GM12878 (cell line): ENCODE measurements around the gene PREP. TPM values are rescaled to one million over a fixed set of nuclear protein-coding genes. Genes with fewer than 3 reads are reported as not detected.

Experiments used
- ATAC-seq: fragments of 200-7000 bp; cut with Tn5 transposase; 3 replicates; pipeline ENCODE4 v1.9.1; 2020; ENCODE audit warnings: mild to moderate bottlenecking, moderate library complexity
- BruUV-seq: library from RNA; stranded (reverse); fragments of 400-500 nt; replicated peaks from 2 replicates; lab custom pipeline; 2021; lab: Mats Ljungman, UMichigan
- CTCF ChIA-PET: fragments of 300-600 bp; sonication (Branson Sonifier 250); formaldehyde crosslinking; extraction: SDS; loops from one replicate; lab custom pipeline; 2021; ENCODE audit warnings: inconsistent platforms; lab: Yijun Ruan, JAX
- POLR2A ChIA-PET: fragments of 350-600 bp; formaldehyde crosslinking; extraction: SDS; loops from one replicate; lab custom pipeline; 2021; ENCODE audit warnings: inconsistent platforms; lab: Charles Lee
- RAD21 ChIA-PET: fragments of 300-600 bp; sonication (Branson Sonifier 250); formaldehyde crosslinking; loops from one replicate; lab custom pipeline; 2023; ENCODE audit warnings: antibody characterized with exemption; ENCODE audit not compliant: unreplicated experiment; lab: Charles Lee
- SMC1A ChIA-PET: fragments of 300-600 bp; sonication (Branson Sonifier 250); formaldehyde crosslinking; loops from one replicate; lab custom pipeline; 2023; ENCODE audit not compliant: unreplicated experiment, uncharacterized antibody; lab: Charles Lee
- DNase-seq: peaks from one replicate; pipeline ENCODE4 v3.0.0-alpha.2; 2011; ENCODE audit warnings: low read depth, low spot score
- FAIRE-seq: peaks from 3 replicates; lab custom pipeline; 2011; peaks lifted over from hg19 to GRCh38; lab: Jason Lieb, UNC
- H2AFZ ChIP-seq: 2 replicates; pipeline ENCODE4 v1.6.0; 2011; ENCODE audit warnings: low read depth, low read length, control low read depth; ENCODE audit not compliant: control insufficient read depth
- H3K27ac ChIP-seq: 2 replicates; pipeline ENCODE4 v1.5.1; 2011; ENCODE audit warnings: control low read depth; ENCODE audit not compliant: control insufficient read depth, insufficient read depth
- H3K27me3 ChIP-seq, 2 experiments: replicated peaks in 1 of 2; 2 replicates each; pipeline versions ENCODE4 v1.6.0 to v1.6.1; 2011; ENCODE audit warnings: low read length in 1 of 2; ENCODE audit not compliant: control insufficient read depth in 2 of 2, insufficient read depth in 2 of 2
- H3K36me3 ChIP-seq, 2 experiments: 2 replicates each; pipeline ENCODE4 v1.5.1; 2011; ENCODE audit warnings: low read length in 1 of 2; ENCODE audit not compliant: control insufficient read depth in 2 of 2, insufficient read depth in 2 of 2
- H3K4me1 ChIP-seq: 2 replicates; pipeline ENCODE4 v1.6.1; 2011; ENCODE audit warnings: mild to moderate bottlenecking, low read length, moderate library complexity, mixed read lengths; ENCODE audit not compliant: control insufficient read depth, insufficient read depth
- H3K4me2 ChIP-seq: 2 replicates; pipeline ENCODE4 v1.6.0; 2011; ENCODE audit warnings: control low read depth; ENCODE audit not compliant: control insufficient read depth, insufficient read depth
- H3K4me3 ChIP-seq: fragments of 200-600 bp; sonication (generic); 2 replicates; pipeline ENCODE4 v1.5.1; 2016
- H3K79me2 ChIP-seq: 2 replicates; pipeline ENCODE4 v1.6.0; 2011; ENCODE audit warnings: low read length; ENCODE audit not compliant: control insufficient read depth, insufficient read depth
- H3K9ac ChIP-seq: 2 replicates; pipeline ENCODE4 v1.8.0; 2011; ENCODE audit warnings: low read length, control low read depth, mixed read lengths; ENCODE audit not compliant: control insufficient read depth, insufficient read depth
- H3K9me3 ChIP-seq: replicated peaks from 3 replicates; pipeline ENCODE4 v1.5.1; 2011; ENCODE audit warnings: mild to moderate bottlenecking, low read length; ENCODE audit not compliant: control insufficient read depth, insufficient read depth
- H4K20me1 ChIP-seq: 2 replicates; pipeline ENCODE4 v1.6.0; 2011; ENCODE audit not compliant: control insufficient read depth, insufficient read depth
- ATF3 ChIP-seq: IDR thresholded peaks from 2 replicates; pipeline ENCODE4 v1.6.1; 2011; ENCODE audit warnings: low read depth, mild to moderate bottlenecking, low read length, moderate library complexity, borderline replicate concordance; ENCODE audit errors: extremely low read depth
- CEBPB ChIP-seq, 2 experiments: fragments of 150-350 bp in 1 of 2; IDR thresholded peaks; 2 replicates each; pipeline ENCODE4 v1.6.1; 2012 to 2014; ENCODE audit warnings: low read depth in 2 of 2, low read length in 2 of 2, borderline replicate concordance in 1 of 2, inconsistent platforms in 1 of 2
- CREB1 ChIP-seq: IDR thresholded peaks from 2 replicates; pipeline ENCODE4 v1.6.1; 2012; ENCODE audit warnings: low read depth, mild to moderate bottlenecking, inconsistent platforms
- EGR1 ChIP-seq, 2 experiments: IDR thresholded peaks; 1 replicate in 1 of 2; 2 replicates in 1 of 2; pipeline ENCODE4 v1.6.1; 2011 to 2012; ENCODE audit warnings: low read depth in 2 of 2, low read length in 2 of 2, borderline replicate concordance in 1 of 2, mild to moderate bottlenecking in 1 of 2, moderate library complexity in 1 of 2
- ESRRA ChIP-seq: IDR thresholded peaks from 2 replicates; pipeline ENCODE4 v1.6.1; 2012; ENCODE audit warnings: mild to moderate bottlenecking, low read length, improper control_type of control experiment
- PML ChIP-seq: IDR thresholded peaks from 2 replicates; pipeline ENCODE4 v1.6.1; 2012; ENCODE audit warnings: low read length, inconsistent platforms
- POLR2AphosphoS5 ChIP-seq: IDR thresholded peaks from 2 replicates; pipeline ENCODE4 v1.6.1; 2011; ENCODE audit warnings: mild to moderate bottlenecking, low read length, inconsistent platforms
- RAD51 ChIP-seq: fragments of 450-650 bp; IDR thresholded peaks from 2 replicates; pipeline ENCODE4 v1.6.1; 2016; ENCODE audit warnings: moderate library complexity, mild to moderate bottlenecking, inconsistent platforms
- STAT1 ChIP-seq: fragments of 450-650 bp; conservative IDR thresholded peaks from 2 replicates; pipeline ENCODE4 v1.6.1; 2014; ENCODE audit warnings: antibody characterized with exemption, mild to moderate bottlenecking
- YY1 ChIP-seq: IDR thresholded peaks from 2 replicates; pipeline ENCODE4 v1.6.1; 2011; ENCODE audit warnings: low read depth, mild to moderate bottlenecking, low read length
- ZNF217 ChIP-seq: fragments of 450-650 bp; IDR thresholded peaks from 2 replicates; pipeline ENCODE4 v1.6.1; 2017; ENCODE audit warnings: antibody characterized with exemption, mild to moderate bottlenecking
- WGBS: methylation state at CpG from one replicate; pipeline ENCODE4 v1.1.6; 2016; ENCODE audit warnings: low lambda C conversion rate; ENCODE audit not compliant: insufficient replicate concordance, insufficient coverage; ENCODE audit errors: missing lambda C conversion rate; 5-methylcytosine and 5-hydroxymethylcytosine counted together
- in situ Hi-C: fragments of 300-500 bp; cut with MboI; formaldehyde crosslinking; loops from 9 replicates; pipeline ENCODE4 v1.14.3; 2018; ENCODE audit warnings: mixed read lengths
- intact Hi-C: fragments of 100-400 bp; cut with micrococcal nuclease; formaldehyde crosslinking; loops from one replicate; pipeline ENCODE4 v1.14.2; 2022; ENCODE audit not compliant: unreplicated experiment
- polyA plus RNA-seq, 11 experiments: library from polyadenylated mRNA; depleted of rRNA in 4 of 11; unstranded in 6 of 11; stranded (reverse) in 5 of 11; fragments of >200 nt; fragmentation: Nextera tagmentation in 4 of 11; fragmentation: Illumina TruSeq in 1 of 11; extraction: Ambion mirVana in 4 of 11; extraction: Trizol in 1 of 11; gene quantifications; 1 replicate in 1 of 11; 2 replicates in 10 of 11; pipeline versions ENCODE4 v1.2.1 to v1.2.3, GENCODE V29; 2011 to 2016; ENCODE audit warnings: inconsistent platforms in 2 of 11, missing spikeins in 2 of 11, low read depth in 1 of 11
- total RNA-seq, 4 experiments: library from RNA; depleted of rRNA in 3 of 4; stranded (reverse); fragments of >200 nt in 3 of 4; fragmentation: Illumina TruSeq in 1 of 4; extraction: Trizol in 1 of 4; gene quantifications; 2 replicates each; pipeline versions ENCODE4 v1.2.1 to v1.2.3, GENCODE V29; 2013 to 2021
- TF ChIP-seq, protein P1 (sequence below): fragments of 450-650 bp; IDR thresholded peaks from 2 replicates; pipeline ENCODE4 v1.6.1; 2018; ENCODE audit warnings: borderline replicate concordance, mild to moderate bottlenecking; ENCODE audit not compliant: partially characterized antibody
- TF ChIP-seq, protein P2 (sequence below): IDR thresholded peaks from 2 replicates; pipeline ENCODE4 v1.6.1; 2012; ENCODE audit warnings: low read depth, low read length, improper control_type of control experiment

PREP gene
- total and polyA plus RNA-seq, 10 of the 15 experiments (the other 5 are each of a cell fraction or from before 2014, with no cell fraction given) = 6.5 to 33.6 (median 18.1) TPM

DNA sequence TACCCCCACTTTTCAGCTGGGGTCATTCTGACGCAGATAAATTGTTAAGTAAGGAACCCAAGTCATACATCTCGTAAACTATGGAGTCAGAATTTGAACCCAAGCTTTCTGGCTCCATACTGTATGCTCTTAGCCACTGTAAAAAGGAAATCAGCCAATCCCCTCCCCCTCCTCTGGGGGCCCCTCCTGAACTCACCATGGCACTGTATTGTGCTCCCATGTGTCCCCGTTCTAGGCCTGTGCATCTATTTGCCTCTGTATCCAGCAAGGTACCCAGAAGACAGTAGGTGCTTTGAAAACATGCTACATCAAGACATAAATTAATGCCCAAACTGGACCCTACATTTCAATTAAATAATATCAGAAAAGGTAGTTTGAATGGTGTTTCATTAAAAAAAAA lies 98.5 kb downstream of the PREP start:
- FAIRE-seq = no peak
- Histone ChIP-seq H2AFZ (no peak overlapping the region), H4K20me1 (no peaks in the 10 kb centered on the region)

More for the DNA sequence above, 98.5 kb downstream of the PREP start:
- in situ Hi-C loops (no loop called here), intact Hi-C loops (no loop called here)
- RAD21 ChIA-PET = no interaction called here
- H3K9me3 ChIP-seq = no peaks in the 10 kb centered on the region
- no peak for TF ChIP-seq YY1
- TF ChIP-seq ATF3 = no peak
- no peak for TF ChIP-seq CREB1
- no peak for TF ChIP-seq STAT1
- TF ChIP-seq RAD51 = no peak
- TF ChIP-seq ZNF217 = no peak
- no peak for TF ChIP-seq ESRRA
- TF ChIP-seq, protein P1, sequence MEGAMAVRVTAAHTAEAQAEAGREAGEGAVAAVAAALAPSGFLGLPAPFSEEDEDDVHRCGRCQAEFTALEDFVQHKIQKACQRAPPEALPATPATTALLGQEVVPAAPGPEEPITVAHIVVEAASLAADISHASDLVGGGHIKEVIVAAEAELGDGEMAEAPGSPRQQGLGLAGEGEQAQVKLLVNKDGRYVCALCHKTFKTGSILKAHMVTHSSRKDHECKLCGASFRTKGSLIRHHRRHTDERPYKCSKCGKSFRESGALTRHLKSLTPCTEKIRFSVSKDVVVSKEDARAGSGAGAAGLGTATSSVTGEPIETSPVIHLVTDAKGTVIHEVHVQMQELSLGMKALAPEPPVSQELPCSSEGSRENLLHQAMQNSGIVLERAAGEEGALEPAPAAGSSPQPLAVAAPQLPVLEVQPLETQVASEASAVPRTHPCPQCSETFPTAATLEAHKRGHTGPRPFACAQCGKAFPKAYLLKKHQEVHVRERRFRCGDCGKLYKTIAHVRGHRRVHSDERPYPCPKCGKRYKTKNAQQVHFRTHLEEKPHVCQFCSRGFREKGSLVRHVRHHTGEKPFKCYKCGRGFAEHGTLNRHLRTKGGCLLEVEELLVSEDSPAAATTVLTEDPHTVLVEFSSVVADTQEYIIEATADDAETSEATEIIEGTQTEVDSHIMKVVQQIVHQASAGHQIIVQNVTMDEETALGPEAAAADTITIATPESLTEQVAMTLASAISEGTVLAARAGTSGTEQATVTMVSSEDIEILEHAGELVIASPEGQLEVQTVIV = no peak
- no peak for TF ChIP-seq PML
- no peak for TF ChIP-seq POLR2AphosphoS5
- no peak for TF ChIP-seq CEBPB (IDR thresholded peaks at IDR 0.05; ENCODE audit: borderline replicate concordance in 1 of 2, low read depth in 2 of 2, low read length in 2 of 2)
- no peak for TF ChIP-seq EGR1 (IDR thresholded peaks at IDR 0.05; ENCODE audit: borderline replicate concordance in 1 of 2, low read depth in 2 of 2, low read length in 2 of 2)
- TF ChIP-seq, protein P2, sequence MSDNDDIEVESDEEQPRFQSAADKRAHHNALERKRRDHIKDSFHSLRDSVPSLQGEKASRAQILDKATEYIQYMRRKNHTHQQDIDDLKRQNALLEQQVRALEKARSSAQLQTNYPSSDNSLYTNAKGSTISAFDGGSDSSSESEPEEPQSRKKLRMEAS = no peak
- H3K36me3 ChIP-seq = peaks cover 0 to 2% of the 10 kb centered on the region in 2 experiments; a peak in 2 of 4 replicates
- SMC1A ChIA-PET = interaction anchor here (1.4 kb wide), 1 partner anchor 14 kb away, joined by 3 read pairs; no protein-coding TSS in a partner anchor
- H3K27ac ChIP-seq = no peak overlapping the region
- H3K4me3 ChIP-seq = no peak overlapping the region
- CTCF ChIA-PET = interaction anchor here (1.5 kb wide), 1 partner anchor 11 kb away, joined by 3 read pairs; no protein-coding TSS in a partner anchor
- H3K79me2 ChIP-seq = no peaks in the 10 kb centered on the region
- BruUV-seq = no TSS peak
- ATAC-seq (no peak), DNase-seq (no peak)
- 94% methylated on average over 3 of the region's 3 CpGs for WGBS
- H3K27me3 ChIP-seq = no peaks in the 10 kb centered on the region
- H3K9ac ChIP-seq = no peak overlapping the region
- H3K4me2 ChIP-seq = no peak overlapping the region
- no peaks in the 10 kb centered on the region for H3K4me1 ChIP-seq
- POLR2A ChIA-PET = no interaction called here
